Kidney epithelial cell (primary cell): ENCODE measurements around the gene ISM1. TPM values are rescaled to one million over a fixed set of nuclear protein-coding genes. Genes with fewer than 3 reads are reported as not detected.

Source experiments
- DNase-seq: peaks from one replicate; pipeline ENCODE4 v3.0.0-alpha.2; 2010; ENCODE audit warnings: low read depth
- H3K27me3 ChIP-seq: 2 replicates; pipeline ENCODE4 v1.6.0; 2011; ENCODE audit warnings: low read length; ENCODE audit not compliant: control insufficient read depth, insufficient read depth
- H3K36me3 ChIP-seq: 2 replicates; pipeline ENCODE4 v1.5.1; 2011; ENCODE audit warnings: low read length; ENCODE audit not compliant: control insufficient read depth, insufficient read depth
- H3K4me3 ChIP-seq: 2 replicates; pipeline ENCODE4 v1.5.1; 2011; ENCODE audit warnings: low read depth, mild to moderate bottlenecking, control low read depth, low read length
- total RNA-seq: library from RNA; depleted of rRNA; stranded (reverse); fragments of >200 nt; gene quantifications from 2 replicates; pipeline ENCODE4 v1.2.3, GENCODE V29; 2015
- TF ChIP-seq, protein P1 (sequence below): IDR thresholded peaks from 2 replicates; pipeline ENCODE4 v1.5.1; 2011; ENCODE audit warnings: mild to moderate bottlenecking, moderate library complexity, low read length, control low read depth, inconsistent platforms; ENCODE audit not compliant: insufficient read depth, poor library complexity, severe bottlenecking

ISM1 gene
- total RNA-seq, 1 donor from 2014 or later, result not detected

GRCh38 chr20:13313201-13313600 is 92.1 kb downstream of the ISM1 start:
- Histone ChIP-seq H3K4me3 (no peak overlapping the region), H3K36me3 (no peaks in the 10 kb centered on the region), H3K27me3 (no peaks in the 10 kb centered on the region)
- TF ChIP-seq, protein P1, sequence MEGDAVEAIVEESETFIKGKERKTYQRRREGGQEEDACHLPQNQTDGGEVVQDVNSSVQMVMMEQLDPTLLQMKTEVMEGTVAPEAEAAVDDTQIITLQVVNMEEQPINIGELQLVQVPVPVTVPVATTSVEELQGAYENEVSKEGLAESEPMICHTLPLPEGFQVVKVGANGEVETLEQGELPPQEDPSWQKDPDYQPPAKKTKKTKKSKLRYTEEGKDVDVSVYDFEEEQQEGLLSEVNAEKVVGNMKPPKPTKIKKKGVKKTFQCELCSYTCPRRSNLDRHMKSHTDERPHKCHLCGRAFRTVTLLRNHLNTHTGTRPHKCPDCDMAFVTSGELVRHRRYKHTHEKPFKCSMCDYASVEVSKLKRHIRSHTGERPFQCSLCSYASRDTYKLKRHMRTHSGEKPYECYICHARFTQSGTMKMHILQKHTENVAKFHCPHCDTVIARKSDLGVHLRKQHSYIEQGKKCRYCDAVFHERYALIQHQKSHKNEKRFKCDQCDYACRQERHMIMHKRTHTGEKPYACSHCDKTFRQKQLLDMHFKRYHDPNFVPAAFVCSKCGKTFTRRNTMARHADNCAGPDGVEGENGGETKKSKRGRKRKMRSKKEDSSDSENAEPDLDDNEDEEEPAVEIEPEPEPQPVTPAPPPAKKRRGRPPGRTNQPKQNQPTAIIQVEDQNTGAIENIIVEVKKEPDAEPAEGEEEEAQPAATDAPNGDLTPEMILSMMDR, result no peak
- DNase-seq, result no peak

DNA sequence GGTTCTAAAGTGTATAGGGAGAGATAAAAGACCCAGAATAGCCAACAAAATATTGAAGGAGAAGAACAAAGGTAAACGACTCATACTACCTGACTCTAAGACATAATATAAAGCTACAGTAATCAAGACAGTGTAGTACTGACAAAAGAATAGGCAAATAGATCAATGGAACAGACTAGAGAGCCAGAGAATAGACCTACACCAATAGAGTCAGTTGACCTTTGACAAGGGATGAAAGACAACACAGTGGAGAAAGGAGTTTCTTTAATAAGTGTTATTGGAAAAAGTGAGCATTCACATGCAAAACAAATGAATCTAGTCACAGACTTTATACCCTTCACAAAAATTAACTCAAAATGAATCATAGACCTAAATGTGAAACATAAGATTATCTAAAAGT is 96.4 kb downstream of the ISM1 start:
- Histone ChIP-seq H3K4me3 (no peak overlapping the region), H3K36me3 (no peaks in the 10 kb centered on the region), H3K27me3 (no peaks in the 10 kb centered on the region)
- TF ChIP-seq, protein P1, result no peak
- DNase-seq, result no peak

GRCh38 chr20:13318871-13319521 is 97.9 kb downstream of the ISM1 start:
- no peaks in the 10 kb centered on the region for H3K27me3 ChIP-seq

DNA sequence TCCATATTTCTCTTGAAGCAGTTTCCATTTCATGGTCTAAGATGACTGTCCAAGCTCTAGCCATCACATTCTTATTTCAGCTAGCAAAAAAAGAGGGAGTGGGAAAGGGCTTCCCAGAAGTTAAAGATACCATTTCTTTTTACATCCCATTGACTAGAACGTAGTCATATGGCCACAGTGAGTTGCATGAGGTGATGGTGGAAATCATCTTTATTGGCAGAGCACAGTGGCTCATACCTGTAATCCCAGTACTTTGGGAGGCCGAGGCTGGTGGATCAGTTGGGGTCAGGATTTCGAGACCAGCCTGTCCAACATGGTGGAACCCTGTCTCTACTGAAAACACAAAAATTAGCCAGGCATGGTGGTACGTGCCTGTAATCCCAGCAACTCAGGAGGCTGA is 99.6 kb downstream of the ISM1 start:
- no peaks in the 10 kb centered on the region for H3K27me3 ChIP-seq
- DNase-seq, result no peak
- TF ChIP-seq, protein P1, result no peak
- no peaks in the 10 kb centered on the region for H3K36me3 ChIP-seq
- H3K4me3 ChIP-seq, result no peak overlapping the region

More at GRCh38 chr20:13318871-13319521, 97.9 kb downstream of the ISM1 start:
- no peak for DNase-seq
- TF ChIP-seq, protein P1, result no peak
- Histone ChIP-seq H3K36me3 (no peaks in the 10 kb centered on the region), H3K4me3 (no peak overlapping the region)

GRCh38 chr20:13321416-13321815 is 100.3 kb downstream of the ISM1 start:
- Histone ChIP-seq H3K36me3 (no peaks in the 10 kb centered on the region), H3K4me3 (no peak overlapping the region), H3K27me3 (no peaks in the 10 kb centered on the region)
- no peak for DNase-seq
- TF ChIP-seq, protein P1, result no peak

DNA sequence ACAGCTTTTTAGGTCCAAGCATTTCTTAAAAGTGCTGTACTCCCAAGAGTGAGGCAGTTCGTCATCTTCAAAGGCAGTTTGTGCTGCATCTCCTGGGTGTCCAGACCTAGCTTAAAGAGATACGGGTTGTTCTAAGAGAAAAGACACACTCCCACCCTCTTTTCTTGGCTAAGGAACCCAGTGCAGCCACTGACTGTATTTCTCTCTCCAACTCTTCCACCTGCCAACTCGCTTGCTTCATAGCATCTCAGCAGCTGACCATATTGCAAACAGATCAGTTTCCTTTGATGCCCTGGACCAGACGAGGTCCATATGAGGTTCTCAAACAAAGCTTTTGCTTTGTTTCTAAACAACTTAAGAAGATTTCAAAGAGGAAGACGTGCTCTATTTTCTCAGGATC is 101.1 kb downstream of the ISM1 start:
- TF ChIP-seq, protein P1, result no peak
- DNase-seq, result no peak

More for the DNA sequence above, 101.1 kb downstream of the ISM1 start:
- Histone ChIP-seq H3K27me3 (no peaks in the 10 kb centered on the region), H3K4me3 (no peak overlapping the region), H3K36me3 (no peaks in the 10 kb centered on the region)
